ENCODE data around the gene PPARA. TPM values are rescaled to one million over a fixed set of nuclear protein-coding genes. Genes with fewer than 3 reads are reported as not detected.

The PPARA gene
- total RNA-seq, 3 donors from 2014 or later = 5.6 to 7.0 (median 5.9) TPM

DNA sequence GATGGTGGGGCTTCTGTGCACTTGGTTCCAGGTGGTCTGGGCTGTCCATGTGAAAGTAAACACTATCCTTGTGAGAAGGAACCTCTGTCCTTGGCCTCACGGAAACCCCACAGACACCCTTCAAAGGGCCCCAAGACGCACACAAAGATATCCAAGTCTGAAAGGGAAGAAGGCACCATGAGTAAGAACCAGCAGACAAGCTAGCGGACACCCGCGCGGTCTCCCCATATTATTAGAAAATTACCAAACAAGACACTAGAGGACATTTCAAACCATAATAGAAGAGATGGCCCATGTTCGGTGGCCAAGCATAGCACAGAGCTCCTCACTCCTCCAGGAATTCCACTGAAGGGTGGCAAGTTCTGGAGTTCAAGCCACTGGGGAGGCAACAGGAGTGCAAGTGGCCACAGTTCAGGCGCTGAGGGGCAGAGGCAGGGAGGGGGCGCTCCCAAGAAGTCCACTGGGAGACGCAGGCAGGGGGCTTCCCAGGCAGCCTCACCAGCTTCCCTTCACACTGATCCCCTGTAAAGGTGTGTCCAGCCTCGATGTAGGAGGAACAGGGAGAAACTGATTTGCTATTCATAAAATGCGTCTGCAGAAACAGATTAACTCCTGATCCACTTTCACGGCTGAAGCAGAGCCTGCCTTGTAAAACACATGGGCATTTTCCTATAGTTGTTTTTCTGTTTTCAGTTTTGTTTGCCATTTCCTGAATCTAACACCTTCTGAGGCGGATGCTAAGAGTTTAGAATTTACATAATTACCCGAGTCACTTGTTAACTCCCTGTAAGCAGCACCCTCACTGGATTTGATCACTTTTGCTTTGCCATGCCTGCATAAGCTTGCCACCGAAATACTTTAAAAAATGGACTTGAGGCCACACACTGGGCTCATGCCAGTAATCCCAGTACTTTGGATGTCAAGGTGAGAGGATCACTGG is 9.1 kb upstream of the PPARA start:
- no peak for ATAC-seq
- DNase-seq = no peak
- no peaks in the 10 kb centered on the region for H3K36me3 Mint-ChIP-seq (ENCODE audit: insufficient read depth)
- H3K9me3 Mint-ChIP-seq = no peaks in the 10 kb centered on the region
- H3K27me3 Mint-ChIP-seq (ENCODE audit: low read depth) = no peaks in the 10 kb centered on the region
- H3K4me1 Mint-ChIP-seq (ENCODE audit: low read depth) = no peaks in the 10 kb centered on the region
- H3K4me3 Mint-ChIP-seq = no peak overlapping the region

DNA sequence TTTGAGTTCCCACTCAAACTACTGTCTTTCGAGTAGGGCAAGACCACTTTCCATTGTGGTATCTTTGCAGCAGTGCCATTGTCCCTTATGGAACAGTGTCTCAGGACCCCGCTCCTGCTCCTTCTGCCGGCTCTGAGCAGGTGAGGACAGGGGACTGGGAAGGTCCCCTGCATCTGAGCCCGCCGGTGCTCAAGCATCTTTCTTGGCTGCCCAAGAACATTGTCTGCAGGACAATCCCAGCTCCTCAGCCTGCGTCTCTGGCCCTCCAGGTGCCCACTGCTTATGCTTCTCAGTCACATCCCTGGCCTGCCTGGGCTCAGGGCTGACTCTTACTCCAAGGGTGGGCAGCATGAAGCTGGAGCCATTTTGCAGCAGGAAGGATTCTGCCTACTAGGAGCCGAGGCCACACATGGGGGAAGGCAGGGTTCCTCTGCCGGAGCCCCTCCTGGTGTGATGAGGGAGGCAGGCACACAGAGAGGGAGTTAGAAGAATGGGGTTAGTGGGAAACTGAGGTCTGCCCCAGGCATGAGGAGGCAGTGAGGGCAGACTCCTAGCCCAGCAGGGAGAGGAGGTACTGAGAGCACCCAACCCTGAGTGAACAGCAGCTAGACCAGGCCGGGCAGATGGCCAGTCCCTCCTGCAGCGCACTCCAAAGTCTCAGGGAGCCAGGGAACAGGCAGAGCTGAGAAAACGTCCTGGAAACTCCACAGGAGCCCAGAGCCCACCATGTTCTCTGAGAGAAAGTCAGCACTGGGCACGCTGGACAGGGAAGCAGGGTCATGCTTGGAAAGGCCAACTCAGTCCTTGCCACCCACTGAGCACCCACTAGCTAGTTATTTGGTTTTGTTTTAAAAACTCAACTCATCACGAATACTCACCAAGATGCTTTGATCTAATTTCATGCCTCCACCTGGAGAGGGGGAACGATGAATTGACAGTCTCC is 7.5 kb upstream of the PPARA start:
- Mint-ChIP-seq H3K4me1 (ENCODE audit: low read depth) (no peaks in the 10 kb centered on the region), H3K9me3 (no peaks in the 10 kb centered on the region), H3K36me3 (ENCODE audit: insufficient read depth) (no peaks in the 10 kb centered on the region), H3K27me3 (ENCODE audit: low read depth) (no peaks in the 10 kb centered on the region), H3K4me3 (no peak overlapping the region)
- no peak for ATAC-seq
- no peak for DNase-seq

DNA sequence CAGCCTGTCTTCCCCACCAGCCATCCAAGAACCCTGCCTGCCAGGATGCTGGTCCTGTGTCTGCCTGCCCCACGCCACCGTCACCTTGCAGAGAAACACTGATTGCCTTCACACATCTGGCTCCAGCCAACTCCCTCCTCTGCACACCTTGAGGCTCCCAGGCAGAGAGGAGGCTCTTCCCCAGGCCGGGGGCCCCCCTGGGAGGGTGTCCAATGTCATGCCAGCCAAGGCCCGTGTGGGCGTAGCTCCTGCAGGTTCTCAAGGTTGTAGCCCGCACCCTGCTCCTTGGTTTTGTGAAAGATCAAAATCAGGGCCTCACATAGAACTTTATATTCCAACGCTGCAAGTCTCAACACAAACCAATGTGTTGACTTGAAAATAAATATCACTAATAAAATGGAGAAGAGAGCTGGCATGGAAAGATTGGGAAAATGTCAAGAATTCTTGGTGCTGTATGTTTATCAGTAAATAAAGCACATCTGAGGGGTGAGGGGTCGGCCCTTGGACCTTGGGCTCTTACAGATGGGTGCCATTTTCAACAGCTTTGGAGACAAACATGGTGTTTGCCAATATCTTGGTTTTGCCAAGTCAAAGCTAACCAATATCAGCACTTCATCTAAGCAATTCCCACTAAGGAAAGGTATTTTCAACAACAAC is 6.7 kb upstream of the PPARA start:
- Mint-ChIP-seq H3K4me3 (no peak overlapping the region), H3K36me3 (ENCODE audit: insufficient read depth) (no peaks in the 10 kb centered on the region), H3K9me3 (no peaks in the 10 kb centered on the region), H3K4me1 (ENCODE audit: low read depth) (no peaks in the 10 kb centered on the region), H3K27me3 (ENCODE audit: low read depth) (no peaks in the 10 kb centered on the region)
- ATAC-seq (no peak), DNase-seq (no peak)

DNA sequence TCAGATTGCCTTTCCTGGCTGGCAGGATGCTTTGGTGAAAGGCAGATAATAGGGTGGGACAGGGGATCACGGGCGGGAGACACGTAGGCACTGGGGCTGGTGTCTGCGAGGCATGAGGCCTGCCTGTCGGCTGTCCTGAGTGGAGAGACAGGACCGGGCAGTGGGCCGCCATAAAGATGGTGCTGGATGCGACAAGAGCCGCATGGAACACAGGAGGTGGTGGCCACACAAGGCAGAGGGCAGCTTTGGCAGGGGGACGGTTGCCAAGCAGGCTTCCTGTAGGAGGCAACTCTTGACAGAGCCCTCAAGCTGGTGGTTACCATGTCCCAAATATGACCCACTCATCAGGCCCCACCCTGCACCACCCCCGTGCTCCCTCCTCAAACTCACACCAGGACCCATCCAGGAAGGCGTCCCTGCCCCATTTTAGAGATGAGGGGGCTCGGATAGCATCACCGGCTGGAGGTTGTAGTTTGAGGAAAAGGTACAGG is 4.9 kb upstream of the PPARA start:
- ATAC-seq = no peak
- Mint-ChIP-seq H3K4me1 (ENCODE audit: low read depth) (peaks cover 8% of the 10 kb centered on the region), H3K4me3 (no peak overlapping the region), H3K9me3 (no peaks in the 10 kb centered on the region), H3K27me3 (ENCODE audit: low read depth) (no peaks in the 10 kb centered on the region), H3K36me3 (ENCODE audit: insufficient read depth) (no peaks in the 10 kb centered on the region)
- DNase-seq = no peak

DNA sequence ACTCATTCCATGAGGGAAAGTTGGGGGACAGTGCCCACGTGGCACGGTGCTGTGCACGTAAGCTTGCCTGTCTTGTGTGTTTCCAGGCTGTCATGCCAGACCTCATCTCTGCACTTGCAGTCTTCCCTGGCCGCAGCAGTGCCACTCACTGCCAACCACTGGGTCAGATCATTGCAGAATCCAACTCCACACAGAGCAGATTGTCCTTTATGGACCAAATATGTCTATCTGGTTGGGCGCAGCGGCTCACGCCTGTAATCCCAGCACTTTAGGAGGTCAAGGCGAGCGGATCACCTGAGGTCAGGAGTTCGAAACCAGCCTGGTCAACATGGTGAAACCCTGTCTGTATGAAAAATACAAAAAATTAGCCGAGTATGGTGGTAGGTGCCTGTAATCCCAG is 4.4 kb upstream of the PPARA start:
- ATAC-seq = no peak
- H3K4me3 Mint-ChIP-seq = no peak overlapping the region
- H3K27me3 Mint-ChIP-seq (ENCODE audit: low read depth) = no peaks in the 10 kb centered on the region
- H3K36me3 Mint-ChIP-seq (ENCODE audit: insufficient read depth) = no peaks in the 10 kb centered on the region
- DNase-seq = no peak
- H3K9me3 Mint-ChIP-seq = no peaks in the 10 kb centered on the region
- peaks cover 8% of the 10 kb centered on the region for H3K4me1 Mint-ChIP-seq (ENCODE audit: low read depth)

DNA sequence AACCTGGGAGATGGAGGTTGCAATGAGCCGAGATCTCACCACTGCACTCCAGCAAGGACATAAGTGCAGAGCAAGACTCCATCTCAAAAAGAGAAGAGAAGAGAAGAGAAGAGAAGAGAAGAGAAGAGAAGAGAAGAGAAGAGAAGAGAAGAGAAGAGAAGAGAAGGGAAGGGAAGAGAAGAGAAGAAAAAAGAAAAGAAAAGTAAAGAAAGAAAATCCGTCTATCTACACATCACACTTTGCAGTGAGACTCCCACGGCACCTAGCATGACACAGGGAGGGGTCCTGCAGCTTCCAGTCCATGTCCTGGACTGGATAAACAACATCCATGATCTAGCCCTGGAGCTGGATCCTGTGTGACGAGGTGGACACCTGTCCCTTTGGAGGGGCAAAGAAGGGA is 4.0 kb upstream of the PPARA start:
- H3K4me3 Mint-ChIP-seq = no peak overlapping the region

DNA sequence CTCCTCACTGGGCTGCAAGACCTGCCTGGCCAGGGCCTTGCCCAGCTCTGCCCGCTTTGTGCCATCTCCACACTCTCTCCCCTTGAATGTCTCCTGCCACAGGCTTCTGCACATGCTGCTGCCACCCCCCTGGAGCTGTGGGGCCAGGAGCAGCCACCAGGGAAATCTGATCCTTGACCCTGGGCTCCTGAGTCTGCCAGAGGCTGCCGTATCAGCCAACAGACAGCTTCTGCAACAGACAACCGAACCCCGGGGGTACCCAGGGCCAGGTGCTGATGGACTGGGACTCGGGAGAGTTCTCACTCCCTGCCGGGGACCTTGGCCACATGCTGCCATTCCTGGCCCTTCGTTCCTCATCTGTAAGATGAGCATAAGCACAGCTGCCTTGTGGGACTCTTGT is 3.3 kb upstream of the PPARA start:
- ATAC-seq = no peak
- Mint-ChIP-seq H3K4me1 (ENCODE audit: low read depth) (peaks cover 12% of the 10 kb centered on the region), H3K9me3 (no peaks in the 10 kb centered on the region), H3K27me3 (ENCODE audit: low read depth) (no peaks in the 10 kb centered on the region), H3K4me3 (no peak overlapping the region), H3K36me3 (ENCODE audit: insufficient read depth) (no peaks in the 10 kb centered on the region)
- DNase-seq = no peak

More for the DNA sequence above, 4.0 kb upstream of the PPARA start:
- DNase-seq (no peak), ATAC-seq (no peak)
- Mint-ChIP-seq H3K36me3 (ENCODE audit: insufficient read depth) (no peaks in the 10 kb centered on the region), H3K9me3 (no peaks in the 10 kb centered on the region), H3K27me3 (ENCODE audit: low read depth) (no peaks in the 10 kb centered on the region), H3K4me1 (ENCODE audit: low read depth) (peaks cover 8% of the 10 kb centered on the region)

DNA sequence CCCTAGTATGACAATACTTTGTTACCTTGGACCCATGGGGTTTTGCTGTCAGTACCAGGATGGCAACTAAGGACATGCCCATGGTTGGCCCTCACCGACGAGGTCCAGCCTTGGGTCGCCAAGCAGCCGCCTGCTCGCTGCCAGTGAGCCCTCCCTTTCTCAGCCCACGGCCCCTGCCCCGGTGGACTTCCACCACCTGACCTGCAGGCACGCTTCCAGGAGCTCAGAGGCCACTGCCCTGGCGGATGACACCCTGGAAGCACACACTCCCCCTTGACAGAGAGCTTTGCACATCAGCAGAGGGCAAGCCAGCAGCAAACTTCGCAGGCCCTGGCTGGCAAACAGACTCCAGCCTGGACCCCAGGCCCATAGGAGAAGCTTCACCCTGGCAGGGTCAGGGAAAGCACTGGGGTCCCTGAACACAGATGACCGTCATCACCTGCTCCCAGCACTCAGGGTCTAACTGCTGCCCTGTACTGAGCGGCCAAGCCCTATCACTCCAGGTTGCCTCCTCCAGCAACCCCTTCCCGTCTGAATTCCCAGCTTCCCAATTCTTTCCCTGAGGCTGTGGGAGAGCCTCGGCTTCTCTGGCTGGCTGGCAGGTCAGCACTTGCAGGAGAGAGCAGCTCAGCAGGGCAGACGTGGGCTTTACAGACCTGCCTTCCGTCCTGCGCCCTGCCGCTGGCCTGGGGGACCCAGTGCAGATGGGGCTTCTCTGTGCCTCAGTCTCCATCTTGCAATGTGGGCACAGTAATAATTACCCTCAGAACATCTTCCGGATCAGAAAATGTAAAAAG is 2.7 kb upstream of the PPARA start:
- DNase-seq = no peak
- Mint-ChIP-seq H3K4me1 (ENCODE audit: low read depth) (peaks cover 14% of the 10 kb centered on the region), H3K36me3 (ENCODE audit: insufficient read depth) (peaks cover 2% of the 10 kb centered on the region), H3K9me3 (no peaks in the 10 kb centered on the region), H3K4me3 (no peak overlapping the region), H3K27me3 (ENCODE audit: low read depth) (no peaks in the 10 kb centered on the region)
- no peak for ATAC-seq

DNA sequence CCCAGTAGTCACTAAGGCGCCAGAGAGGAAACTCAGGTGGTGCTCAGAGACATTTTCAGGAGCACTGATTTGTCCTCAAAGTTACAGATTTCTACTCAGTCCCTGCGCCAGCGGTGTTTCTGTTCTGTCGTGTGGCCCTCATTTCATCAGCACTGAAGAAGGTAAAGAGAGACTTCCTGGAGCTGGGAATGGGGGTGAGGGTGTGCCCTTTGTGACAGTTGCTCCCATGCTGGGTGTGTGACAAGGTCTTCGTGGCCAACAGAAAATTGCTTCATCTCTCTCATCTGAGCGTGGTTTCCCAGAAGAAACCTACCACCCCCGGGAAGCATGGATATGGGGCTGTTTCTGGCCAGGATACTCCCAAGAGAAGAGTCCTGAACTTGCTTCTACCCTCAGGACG is 2.0 kb upstream of the PPARA start:
- no peaks in the 10 kb centered on the region for H3K9me3 Mint-ChIP-seq
- no peaks in the 10 kb centered on the region for H3K27me3 Mint-ChIP-seq (ENCODE audit: low read depth)
- DNase-seq = no peak
- peaks cover 14% of the 10 kb centered on the region for H3K4me1 Mint-ChIP-seq (ENCODE audit: low read depth)
- H3K4me3 Mint-ChIP-seq = no peak overlapping the region
- ATAC-seq = no peak
- peaks cover 2% of the 10 kb centered on the region for H3K36me3 Mint-ChIP-seq (ENCODE audit: insufficient read depth)

DNA sequence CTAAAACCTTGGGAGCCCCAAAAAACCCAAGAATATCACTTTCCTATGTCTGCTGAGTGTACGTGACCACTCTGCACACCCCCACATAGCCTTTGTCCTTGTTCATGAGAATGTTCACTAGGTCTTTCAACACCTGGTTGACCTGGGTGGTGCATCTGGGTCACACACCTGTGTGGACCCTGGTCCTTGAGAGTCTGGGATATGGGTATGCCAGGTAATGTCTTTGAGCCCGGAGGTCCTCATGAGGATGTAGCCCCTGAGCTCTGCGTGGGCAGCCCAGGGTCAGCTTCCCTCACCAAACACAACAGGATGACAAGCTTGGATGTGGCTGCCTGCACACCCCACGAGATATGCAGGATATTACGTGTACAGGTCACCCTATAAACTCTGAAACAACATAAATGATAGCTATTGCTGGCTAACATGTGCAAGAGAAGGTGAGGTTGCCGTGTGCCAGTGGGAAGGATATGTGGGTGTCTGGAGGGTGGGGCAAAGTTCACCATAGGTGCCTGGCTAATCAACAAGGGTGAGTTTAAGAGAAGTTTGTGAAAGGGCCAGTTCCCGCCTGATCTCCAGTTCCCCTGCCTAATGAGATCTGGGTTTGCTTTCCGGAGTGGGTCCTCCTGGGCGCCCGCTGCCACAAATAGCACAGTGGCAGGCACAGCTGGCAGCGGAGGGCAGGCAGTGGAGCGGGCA is 1.4 kb upstream of the PPARA start:
- peaks cover 2% of the 10 kb centered on the region for H3K36me3 Mint-ChIP-seq (ENCODE audit: insufficient read depth)
- H3K9me3 Mint-ChIP-seq = no peaks in the 10 kb centered on the region
- DNase-seq (no peak), ATAC-seq (no peak)
- H3K27me3 Mint-ChIP-seq (ENCODE audit: low read depth) = no peaks in the 10 kb centered on the region
- H3K4me1 Mint-ChIP-seq (ENCODE audit: low read depth) = peaks cover 14% of the 10 kb centered on the region
- peak overlapping the region; percentile 83 for H3K4me3 Mint-ChIP-seq

DNA sequence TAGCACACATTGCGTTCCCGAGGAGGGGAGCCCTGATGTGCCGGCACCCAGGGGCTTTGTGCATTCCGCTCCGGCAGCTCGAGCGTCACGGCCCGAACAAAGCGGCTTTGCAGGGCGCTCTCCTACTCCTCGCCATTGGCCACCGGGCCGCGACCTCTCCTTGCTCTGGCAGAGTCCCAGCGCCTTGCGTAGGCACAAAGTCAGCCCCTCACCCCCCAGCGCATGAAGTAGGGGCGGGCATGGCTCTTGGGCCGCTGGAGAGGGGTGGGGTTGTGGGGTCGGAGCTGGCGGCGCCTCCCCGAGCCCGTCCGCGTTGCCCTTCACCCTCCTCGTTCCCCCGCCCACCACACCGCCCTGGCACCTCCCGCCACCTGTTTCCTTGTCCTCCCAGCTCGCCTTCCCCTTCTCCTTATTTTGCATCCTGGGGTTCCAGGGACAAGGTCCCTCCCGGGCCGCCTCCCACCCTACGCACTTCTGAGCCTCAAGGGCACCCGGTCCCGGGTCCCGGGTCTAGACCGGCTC is 753 bp upstream of the PPARA start:
- H3K4me1 Mint-ChIP-seq (ENCODE audit: low read depth) = peaks cover 14% of the 10 kb centered on the region
- no peaks in the 10 kb centered on the region for H3K27me3 Mint-ChIP-seq (ENCODE audit: low read depth)
- no peaks in the 10 kb centered on the region for H3K9me3 Mint-ChIP-seq
- peak overlapping the region; percentile 83 for H3K4me3 Mint-ChIP-seq
- peak; percentile 10 to 17 for ATAC-seq
- H3K36me3 Mint-ChIP-seq (ENCODE audit: insufficient read depth) = peaks cover 2% of the 10 kb centered on the region
- DNase-seq = peak; percentile 19

DNA sequence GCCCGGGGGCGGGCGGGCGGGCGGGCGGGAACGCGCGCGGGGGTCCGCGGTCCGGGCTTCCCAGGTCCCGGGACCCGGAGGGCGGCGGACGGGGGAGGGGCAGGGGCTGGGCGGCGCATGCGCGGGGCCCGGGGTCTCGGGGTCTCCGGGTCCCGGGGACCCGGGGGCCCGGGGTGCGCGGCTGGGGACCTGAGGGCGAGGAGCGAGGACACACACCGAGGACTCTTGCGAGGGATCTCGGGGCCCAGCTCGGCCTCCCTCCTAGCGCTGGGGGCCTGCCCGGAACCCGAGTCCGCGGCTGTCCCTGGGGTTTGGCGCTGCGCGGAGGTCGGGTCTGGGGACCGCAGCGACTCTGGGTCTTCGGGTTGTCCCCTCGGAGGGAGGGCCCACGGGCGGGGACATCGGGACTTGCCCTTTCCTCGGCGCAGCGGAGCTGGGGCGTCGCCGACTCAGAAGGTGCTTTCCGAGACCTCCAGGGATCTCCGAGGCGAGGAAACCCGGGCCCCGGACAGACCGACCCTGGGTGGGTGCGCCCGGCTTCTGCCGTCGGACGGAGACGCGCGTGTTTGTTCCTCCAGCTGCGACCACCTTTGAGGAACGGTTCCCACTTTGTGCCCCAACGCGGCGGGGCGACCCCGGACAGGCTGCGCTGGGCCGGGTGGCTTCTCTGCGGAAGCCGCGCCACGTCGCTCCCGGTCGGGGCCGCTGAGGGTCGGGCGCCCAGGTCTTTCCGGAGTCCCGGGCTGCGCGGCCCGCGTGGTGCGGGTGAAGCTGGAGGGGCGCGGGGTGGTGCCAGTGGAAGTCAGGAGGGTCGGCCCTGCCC is 540 bp downstream of the PPARA start:
- H3K36me3 Mint-ChIP-seq (ENCODE audit: insufficient read depth) = peaks cover 2% of the 10 kb centered on the region
- H3K27me3 Mint-ChIP-seq (ENCODE audit: low read depth) = no peaks in the 10 kb centered on the region
- H3K9me3 Mint-ChIP-seq = no peaks in the 10 kb centered on the region
- DNase-seq = peak; percentile 51
- ATAC-seq = peak; percentile 39 to 44
- peak overlapping the region; percentile 80 for H3K4me3 Mint-ChIP-seq
- H3K4me1 Mint-ChIP-seq (ENCODE audit: low read depth) = peaks cover 16% of the 10 kb centered on the region

Measured in activated T-cell treated with anti-CD3 and anti-CD28 coated beads, Interleukin-2, amount 50 U/mL, for 4 hours (primary cell).